Hematopoietic multipotent progenitor cell treated with erythropoietin and hydrocortisone succinate and interleukin-3 and kit ligand, for 8 days (in vitro differentiated cells): ENCODE results near the gene INAFM2.

Experiments
- DNase-seq: peaks from one replicate; pipeline ENCODE4 v3.0.0-alpha.2; 2015

The INAFM2 gene

DNA sequence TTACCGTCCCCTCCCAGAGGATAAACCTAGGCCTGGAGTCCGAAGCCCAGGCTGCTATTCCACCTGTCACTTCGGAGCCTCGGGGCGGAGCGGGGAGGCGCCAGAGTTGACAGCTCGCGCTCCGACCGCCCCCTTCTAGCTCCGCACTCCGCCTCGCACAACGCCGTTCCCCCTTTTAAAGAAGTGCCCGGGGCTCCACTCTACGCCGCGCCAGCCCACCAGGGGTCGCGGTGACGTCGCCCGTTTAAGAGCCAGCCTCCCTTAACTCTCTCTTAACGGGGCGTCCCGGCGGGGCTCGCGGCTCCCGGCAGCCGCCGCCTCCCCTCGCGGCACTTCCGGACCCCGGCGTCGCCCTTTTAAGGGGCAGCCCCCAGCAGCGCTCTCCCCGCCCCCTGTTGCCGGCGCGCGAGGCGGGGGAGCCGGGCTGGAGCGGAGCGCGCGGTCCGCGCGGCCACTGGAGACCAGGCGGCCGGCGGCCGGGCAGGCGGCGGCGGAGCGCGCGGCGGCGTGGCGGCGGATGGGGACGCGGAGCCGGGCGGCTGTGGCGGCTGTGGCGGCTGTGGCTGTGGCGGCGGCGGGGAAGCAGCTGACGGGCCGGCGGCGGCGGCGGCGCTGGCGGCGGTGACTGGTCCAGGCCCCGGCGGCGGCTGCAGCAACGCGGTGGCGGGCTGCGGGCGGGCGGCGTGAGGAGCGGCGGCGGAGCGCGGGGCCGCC is at the start of gene INAFM2:
TSS of gene INAFM2 (plus strand) at position 454 of the 714 bp plus-strand sequence. CDS start 364 bp downstream, outside the sequence.
- peak; percentile 94 for DNase-seq

DNA sequence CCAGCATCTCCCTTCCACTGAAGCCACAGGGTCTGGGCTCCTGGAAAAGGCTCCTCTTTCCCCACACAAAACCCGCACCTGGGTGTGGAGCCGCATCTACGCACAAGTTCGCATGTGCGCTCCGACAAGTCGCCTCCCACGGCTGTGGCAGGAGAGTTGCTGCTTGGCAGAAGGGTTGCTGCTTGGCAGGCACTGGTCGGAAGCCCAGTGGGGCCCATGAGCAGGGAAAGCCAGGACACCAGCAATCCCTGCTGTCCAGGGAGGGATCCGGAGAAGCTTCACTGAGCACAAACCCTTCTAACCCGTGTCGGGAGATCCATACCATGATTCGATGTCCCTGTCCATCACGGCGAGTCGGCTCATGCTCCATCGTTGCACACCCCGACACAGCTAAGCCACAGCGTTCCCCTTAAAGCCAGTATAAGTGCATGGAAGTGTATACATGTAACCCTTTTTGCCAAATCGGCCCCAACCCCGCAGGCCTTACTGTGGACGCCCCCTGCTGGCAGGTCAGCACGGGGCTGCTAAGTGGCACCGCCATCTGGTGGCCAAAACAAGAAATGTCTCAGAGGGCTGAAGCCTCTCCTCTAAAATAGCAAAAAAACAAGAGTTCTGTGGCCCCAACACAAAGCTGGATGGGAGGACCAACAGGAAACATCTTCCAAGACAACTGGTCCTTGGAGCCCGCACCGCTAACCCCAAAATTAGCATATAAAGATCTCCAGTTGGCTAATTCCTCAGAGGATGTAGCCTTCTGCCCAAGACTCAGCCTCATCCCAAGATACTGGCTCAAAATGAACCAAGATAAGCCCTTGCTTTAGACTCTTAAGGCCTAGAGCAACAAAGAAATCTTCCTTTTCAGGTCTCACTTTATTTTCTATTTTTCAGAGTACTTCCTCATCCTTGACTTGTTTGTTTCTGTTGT is 48.9 kb upstream of the INAFM2 start:
- DNase-seq, result peak; percentile 86

DNA sequence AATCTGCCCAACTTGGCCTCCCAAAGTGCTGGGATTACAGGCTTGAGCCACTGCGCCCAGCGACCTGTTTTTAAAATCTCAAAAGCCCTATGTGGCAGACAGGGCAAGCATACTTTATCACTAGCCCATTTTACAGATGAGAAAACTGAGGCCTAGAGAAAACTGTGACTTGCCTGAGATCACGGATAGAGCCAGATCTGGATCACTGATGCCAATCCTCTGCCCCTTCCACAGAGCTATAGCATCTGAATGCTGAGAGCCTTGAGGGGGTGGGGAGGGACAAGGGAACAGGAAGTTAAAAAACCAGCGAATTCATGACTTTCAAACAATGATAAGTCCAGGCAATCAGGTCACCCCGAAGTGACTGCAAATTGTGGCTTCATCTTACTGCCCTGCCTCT is 48.0 kb upstream of the INAFM2 start:
- DNase-seq, result no peak

DNA sequence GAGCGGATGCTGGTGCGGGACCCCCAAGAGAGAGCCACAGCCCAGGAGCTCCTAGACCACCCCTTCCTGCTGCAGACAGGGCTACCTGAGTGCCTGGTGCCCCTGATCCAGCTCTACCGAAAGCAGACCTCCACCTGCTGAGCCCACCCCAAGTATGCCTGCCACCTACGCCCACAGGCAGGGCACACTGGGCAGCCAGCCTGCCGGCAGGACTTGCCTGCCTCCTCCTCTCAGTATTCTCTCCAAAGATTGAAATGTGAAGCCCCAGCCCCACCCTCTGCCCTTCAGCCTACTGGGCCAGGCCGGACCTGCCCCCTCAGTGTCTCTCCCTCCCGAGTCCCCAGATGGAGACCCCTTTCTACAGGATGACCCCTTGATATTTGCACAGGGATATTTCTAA is 47.5 kb upstream of the INAFM2 start:
- DNase-seq, result no peak

DNA sequence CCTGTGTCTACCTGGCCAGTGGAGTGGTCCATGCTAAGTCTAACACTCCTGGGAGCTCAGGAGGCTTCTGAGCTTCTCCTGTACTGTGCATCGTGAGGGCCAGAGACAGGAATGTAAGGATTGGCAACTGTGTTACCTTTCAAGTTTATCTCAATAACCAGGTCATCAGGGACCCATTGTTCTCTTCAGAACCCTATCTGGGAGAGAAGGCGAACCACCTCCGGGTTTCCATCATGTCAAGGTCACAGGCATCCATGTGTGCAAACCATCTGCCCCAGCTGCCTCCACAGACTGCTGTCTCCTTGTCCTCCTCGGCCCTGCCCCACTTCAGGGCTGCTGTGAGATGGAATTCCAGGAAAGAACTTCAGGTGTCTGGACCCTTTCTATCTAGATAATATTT is 46.6 kb upstream of the INAFM2 start:
- no peak for DNase-seq

DNA sequence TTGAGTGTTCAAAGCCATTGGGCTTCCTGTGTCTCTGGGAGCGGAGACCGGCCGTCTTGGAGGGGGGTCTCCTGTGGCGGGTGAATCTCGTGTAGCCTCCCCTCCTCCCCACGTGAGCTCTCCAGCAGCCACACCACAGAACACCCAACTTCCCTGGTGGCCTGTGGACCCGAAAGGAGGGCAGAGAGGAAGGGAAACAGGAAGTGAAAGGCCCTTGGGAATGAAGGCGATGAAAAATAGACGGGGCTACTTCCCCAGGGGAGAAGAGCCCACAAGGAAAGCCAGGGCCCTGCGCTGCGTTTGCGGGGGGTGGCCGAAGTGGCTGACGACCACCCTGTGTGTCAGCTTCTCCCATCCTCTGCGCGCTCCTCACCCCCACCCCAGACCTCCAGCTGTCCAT is 46.0 kb upstream of the INAFM2 start:
- DNase-seq, result no peak

DNA sequence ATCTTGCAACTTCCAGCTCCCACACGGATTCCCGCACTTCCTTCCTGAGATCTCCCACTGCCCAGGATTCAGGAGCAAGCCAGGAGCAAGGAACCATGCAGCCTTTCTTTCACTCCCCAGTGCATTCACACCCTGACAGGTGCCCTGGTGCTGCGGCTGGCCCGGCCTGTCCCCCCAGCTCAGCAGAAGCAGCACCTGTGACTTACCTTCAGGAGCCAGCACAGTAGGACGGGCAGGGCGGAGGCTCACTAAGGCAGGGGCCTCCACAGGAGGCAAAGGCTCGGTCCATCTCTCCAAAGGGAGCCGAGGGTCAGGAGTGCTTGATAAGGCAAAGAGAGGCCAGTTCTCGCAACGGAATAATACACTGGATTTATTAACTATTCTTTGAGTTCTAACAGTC is 45.5 kb upstream of the INAFM2 start:
- no peak for DNase-seq

DNA sequence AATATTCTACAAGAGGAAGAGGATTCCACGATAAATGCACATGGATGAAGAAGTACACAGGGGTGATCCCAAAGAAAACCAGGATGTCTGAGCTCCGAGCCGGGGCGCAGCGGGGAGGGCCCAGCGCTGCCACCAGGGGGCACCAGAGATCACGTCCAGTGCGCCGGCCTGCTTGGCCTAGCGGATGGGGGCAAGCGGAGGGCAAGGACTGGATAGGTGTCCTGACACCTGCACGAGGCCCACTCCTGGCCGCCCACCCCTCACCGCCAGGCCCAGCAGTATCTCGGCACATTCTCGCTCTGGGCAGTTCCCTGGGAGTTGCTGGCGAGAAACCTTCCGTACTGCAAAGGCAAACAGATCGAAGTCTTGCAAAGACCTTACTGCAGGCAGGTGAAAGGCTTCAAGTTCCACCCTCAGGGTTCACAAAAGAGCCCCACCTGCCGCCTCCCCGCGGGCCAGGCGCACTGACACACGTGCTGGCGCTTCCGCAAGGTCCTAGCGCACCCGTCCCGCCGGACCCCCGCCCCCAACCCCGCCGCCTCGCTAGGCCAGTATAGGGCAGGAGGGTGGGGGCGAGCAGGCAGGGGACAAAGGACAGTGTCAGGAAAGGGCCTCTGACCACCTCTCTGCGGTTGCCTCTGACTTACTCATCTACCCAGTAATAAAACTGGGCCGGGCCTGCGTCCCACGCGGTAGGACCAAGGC is 43.9 kb upstream of the INAFM2 start:
- DNase-seq, result peak; percentile 53

DNA sequence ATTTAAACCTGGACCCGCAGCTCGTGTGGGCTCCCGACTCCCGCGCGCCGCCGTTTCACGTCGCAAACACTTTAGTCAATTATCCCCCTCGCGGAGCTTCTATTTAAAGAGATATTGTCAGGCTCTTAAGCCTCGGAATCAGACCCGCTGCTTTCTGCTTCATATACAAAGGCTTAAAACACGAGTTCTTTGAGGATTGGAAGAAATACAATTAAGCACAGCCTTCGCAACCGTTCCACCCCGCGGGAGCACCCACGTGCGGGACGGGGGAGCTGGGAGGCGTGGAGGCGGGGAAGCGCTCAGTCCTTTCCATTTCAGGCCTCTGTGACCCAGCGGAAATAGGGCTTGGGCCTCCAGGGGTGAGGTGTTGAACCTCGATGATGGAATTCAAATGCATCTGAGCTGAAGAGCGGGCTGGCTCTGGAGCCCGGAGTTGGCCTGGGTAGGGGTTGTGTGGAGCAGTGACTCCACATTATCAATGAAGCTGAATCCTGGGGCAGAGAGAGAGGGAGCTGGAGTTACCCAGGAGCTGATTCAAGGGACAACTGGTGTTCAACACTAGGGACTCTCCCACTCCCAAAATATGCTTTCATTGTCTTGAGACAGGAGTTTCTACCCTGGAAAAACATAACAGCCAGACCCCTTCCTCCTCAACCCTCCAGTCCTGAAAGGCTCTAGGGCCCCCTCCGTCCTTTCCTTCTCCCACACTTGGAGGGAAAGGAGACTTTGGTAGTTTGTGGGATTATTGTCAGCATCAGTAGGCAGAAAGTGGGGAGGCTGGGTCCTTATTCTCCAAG is 43.0 kb upstream of the INAFM2 start:
- no peak for DNase-seq

DNA sequence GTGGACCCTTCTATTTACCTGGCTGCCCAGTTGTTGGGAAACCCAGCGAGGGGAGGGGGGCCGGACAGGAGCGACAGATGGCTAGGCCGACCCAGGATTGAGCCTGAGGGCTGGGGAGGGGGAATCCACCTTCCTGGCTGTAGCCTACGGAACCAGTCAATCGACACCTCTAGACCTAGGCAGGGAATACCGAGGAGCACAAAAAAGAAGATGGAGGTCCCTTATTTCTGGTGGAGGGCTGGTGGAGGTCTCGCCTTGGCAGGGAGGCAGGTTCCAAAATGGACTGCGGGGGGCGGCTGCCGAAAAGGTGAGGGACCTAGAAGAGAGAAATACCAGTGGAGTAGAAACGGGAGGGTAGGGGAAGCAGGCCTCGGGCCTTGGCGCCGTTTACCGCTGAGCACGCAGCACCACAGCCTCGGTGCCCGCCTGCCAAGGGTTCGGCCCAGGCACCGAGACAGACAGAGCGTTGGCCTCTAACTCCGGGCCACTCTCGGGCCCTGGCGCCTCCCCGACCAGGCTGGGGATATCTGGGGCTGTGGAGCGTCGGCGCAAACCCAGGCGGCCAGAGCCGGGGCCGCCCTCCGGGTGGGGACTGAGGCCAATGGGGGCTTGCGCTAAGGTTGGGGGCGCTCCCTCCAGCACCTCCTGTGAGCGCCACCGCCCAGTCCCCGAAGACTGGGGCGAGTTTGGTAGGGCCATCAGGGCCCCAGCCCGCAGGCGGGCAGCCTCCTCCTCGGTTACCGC is 42.3 kb upstream of the INAFM2 start:
- DNase-seq, result no peak

DNA sequence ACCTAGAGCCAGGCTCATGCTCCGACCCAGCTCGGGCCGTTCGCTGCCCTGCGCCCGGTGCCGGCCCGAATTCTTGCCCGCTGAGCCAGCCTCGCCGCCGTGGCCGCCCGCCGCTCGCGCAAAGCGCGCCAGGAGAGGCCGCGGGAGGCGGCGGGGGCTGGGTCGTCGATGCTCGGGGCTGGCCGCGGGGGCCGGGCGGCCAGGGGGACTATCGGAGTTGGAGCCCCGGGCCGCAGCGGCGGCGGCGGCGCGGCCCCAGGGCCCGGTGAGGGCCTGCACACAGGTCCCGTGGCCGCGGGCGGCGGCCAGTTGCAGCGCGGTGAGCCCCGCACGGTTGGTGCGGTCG is 41.7 kb upstream of the INAFM2 start:
- no peak for DNase-seq

DNA sequence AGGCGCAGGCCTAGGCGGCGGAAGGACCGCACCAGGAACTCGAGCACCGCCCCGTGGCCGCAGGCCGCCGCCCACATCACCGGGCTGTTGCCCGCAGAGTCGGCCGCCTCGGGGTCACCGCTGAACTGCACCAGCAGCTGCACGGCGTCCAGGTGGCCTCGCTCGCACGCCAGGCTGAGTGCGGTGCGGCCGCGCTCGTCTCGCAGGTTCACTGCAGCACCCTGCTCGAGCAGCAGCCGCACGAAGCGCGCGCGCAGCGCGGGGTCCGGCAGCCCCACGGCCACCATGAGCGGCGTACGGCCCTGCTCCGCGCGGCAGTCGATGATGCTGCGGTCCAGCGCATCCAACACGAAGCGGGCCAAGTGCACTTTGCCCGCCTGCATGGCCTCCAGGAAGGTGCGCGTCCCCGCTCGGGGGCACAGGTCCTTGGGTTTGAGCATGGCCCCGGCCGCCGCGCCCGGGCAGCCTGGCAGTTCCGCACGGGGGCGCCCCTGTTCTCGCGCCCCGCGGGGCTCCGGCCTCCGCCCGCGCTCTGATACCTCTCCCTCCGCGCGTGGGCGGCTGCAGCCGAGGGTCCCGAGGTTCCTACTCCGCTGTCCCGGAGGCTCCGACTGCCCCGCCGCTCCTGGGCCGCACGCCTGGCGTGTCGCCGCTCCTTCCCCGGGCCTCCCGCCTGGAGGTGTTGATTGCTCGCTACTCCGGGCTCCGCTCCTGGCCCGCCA is 41.2 kb upstream of the INAFM2 start:
- DNase-seq, result peak; percentile 39

DNA sequence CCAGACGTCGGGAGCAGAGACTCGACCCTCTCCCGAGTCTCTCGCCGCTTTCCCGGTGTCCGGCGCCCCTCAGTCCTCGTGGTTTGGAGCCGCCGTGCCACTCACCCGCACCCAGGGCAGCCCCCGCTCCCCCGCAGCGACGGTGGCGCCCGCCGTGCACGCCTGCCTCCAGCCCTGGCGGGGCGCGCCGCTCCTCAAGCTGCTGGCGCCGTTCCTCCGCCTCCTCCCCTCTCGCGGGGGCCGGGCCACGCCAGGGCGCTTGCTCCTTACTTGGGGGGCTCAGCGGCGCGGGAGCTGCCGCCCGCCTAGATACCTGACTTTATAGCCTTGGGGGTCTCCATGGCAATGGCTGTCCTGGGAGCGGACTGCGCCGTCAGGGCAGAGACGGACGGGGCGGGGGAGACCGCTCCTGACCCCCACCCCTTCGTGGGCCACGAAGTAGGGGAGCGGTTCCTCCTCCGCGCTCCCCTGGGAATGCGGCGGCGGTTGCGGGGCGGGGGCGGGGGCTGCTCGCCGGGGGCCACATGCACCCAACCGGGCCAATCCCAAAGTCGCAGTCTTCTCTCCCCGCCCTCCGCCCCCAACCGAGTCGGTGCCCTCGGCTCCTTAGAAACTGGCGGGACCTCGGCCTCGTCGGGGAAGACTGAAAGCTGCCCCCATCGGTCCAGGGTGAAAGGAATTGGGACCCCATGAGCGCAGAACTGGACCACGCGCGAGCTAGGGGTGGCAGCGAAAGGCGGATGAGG is 40.5 kb upstream of the INAFM2 start, which contains the start of gene ANKRD63:
TSS of gene ANKRD63 (minus strand) at position 196 of the 746 bp plus-strand sequence. CDS start 478 bp downstream, outside the sequence.
- DNase-seq, result peak; percentile 26

DNA sequence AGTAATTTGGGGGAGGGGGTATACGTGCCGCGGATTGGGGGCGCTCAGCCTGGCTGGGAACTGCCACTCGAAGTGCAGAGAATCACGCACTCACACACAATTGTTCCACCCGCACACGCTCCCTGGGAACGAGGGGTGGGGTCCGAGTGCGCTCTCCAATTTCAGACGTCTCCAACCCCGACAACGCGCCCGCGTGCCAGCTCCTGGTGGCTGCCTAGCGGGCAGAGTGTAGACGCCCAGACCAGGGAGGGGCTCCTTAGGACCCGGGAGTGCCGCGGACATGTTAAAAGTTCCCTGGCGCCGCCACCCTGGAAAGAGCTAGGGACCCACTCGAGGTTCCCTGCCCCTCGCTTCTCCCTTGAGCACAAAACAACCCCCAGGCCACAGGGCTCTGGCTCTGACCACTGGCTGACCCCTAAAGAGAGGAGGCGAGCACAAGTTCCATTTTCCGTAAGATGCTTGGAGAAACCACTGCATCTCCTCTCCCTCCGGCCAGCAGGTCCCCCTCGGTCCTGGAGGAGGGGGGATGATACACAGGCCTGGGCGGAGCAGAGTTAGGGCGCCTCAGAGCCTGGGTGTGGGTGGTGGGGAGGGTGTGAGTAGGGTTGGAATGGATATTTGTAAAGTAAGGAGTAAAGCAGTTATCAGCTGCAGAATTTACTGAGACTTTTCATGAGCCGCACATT is 39.7 kb upstream of the INAFM2 start:
- DNase-seq, result no peak

DNA sequence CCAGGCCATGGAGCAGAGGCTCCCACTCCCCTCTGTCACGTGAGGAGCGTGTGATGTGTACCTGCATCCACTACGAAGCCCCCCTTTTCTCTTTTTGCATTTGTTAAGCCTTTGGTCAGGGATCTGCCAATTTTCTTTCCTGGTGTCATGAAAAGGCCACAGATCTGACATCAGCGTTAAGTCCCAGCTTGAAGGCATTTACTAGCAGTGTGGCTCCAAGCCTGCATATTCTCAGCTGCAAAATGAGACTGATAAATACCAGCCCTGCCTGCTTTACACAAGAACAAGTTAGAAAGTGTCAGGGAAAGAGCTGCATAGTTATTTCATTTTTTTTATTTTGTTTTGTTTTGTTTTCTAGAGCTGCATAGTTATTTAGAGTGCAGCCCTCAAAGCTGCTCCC is 38.3 kb upstream of the INAFM2 start:
- no peak for DNase-seq

DNA sequence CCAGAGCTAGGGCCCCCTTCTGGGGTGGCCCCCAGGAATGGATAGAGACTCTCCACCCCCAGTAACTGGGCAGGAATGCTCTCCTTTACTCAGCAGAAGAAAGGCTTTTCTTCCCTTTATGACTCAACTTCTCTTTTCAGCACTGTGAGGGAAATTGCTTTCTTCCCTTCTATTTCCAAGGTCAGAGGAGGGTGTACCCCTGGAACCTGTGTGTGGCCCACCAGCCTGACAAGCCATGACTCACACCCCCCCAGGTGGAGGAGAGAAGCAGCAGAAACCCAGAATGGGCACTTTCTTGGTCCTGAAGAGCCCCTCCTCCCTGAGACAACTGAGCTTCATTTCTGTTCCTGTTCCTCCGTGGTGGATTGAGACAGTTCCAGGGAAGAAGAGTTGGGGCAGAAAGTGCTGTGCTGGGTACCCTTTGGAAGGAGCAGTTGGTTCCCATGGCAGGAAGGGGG is 37.9 kb upstream of the INAFM2 start:
- no peak for DNase-seq

DNA sequence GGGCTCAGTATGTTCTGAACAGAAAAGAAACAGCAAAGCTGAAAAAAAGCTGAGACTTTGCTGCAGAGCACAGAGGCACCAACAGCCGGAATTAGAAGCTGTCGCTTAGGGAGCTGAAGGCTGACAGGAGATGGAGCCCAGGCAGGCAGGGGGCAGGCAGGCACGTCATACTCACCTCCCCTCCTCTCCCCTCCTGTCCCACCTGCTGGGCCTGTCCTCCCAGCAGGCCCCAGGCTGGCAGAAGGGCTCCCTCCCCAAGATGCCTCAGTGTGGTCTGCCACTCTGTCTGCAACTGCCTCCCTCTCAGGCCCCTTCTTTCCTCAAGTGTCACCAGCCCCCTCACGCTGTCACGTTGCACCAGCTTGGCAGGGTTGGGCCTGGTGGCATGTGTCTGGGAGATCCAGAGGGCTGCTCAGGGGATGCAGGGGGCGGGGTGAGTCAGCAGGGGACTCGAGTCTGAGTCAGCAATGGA is 37.4 kb upstream of the INAFM2 start:
- no peak for DNase-seq

DNA sequence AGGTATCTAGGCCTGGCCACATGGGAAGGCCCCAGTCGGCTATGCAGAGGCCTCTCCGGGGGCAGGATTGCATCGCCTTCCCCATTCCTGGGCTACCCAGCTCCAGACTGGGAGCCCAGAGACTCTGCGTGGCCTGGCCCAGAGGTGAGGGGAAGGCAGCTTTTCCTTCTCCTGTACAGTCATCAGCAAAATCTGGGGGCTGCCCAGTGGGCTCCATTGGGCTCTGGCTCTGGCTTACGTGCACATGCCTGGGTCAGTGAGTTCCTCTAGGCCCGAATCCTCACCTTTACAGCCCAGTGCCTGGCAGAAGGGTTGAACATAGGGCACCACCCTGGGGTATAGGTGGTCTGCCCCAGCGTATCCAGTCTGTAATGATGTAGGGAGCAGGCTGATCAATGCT is 36.7 kb upstream of the INAFM2 start:
- no peak for DNase-seq

DNA sequence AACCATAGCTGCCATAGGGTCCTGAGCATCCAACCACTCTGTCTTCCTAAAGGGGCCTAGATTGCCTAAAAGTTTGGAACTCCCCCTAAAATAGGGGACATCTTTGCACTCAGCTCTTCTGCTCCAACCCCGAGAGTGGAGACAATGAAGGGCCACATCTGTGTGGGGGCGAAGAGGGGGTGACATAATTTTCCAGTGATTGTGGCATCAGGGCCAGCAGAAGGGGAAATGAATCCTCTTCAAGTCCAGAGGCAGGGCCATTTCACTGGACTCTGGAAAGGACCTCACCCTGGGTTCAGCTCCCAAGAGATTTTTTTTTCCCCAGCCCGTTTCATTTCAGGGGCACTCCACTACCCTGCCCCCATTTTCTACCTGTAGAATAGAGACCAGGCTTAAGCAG is 36.0 kb upstream of the INAFM2 start:
- DNase-seq, result no peak

DNA sequence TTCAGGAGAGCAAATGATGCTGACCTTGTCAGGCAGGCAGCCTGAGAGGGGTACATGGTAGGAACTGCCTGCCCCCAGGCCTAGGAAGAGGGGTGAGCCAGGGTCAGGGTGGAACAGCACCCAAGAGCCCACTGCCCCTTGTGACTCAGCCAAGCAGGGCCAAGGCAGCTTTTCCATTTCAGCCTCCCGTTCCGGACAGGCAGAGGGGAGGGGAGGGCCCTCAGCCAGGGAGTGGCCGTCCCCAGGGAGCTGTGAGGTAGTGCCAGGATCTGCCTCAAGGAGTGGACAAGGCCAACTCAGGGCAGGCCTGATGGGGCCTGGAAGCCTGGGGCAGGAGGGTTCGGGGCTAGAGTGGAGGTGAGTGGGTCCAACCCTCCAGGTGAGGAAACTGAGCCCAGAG is 35.5 kb upstream of the INAFM2 start:
- no peak for DNase-seq
